ENCODE results near the gene RAB27B. TPM values are rescaled to one million over a fixed set of nuclear protein-coding genes. Genes with fewer than 3 reads are reported as not detected.

The RAB27B gene
- total RNA-seq, 1 donor from 2014 or later, result under 0.01 TPM

DNA sequence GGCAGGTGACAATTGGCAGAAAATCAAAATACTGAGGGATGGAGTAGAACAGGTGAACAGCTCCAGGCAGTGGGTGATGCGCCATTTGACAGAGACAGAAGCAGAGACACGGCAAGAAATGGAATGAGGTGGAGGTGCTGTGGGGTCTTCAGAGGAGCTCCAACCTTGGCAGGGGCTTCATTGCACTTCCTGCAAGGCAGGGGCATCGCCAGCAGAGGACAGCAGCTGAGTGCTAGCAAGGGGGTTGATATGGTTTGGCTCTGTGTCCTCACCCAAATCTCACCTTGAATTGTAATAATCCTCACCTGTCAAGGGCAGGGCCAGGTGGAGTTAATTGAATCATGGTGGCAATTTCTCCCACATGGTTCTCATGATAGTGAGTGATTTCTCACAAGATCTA, 88.2 kb downstream of the RAB27B start:
- no peak for DNase-seq

DNA sequence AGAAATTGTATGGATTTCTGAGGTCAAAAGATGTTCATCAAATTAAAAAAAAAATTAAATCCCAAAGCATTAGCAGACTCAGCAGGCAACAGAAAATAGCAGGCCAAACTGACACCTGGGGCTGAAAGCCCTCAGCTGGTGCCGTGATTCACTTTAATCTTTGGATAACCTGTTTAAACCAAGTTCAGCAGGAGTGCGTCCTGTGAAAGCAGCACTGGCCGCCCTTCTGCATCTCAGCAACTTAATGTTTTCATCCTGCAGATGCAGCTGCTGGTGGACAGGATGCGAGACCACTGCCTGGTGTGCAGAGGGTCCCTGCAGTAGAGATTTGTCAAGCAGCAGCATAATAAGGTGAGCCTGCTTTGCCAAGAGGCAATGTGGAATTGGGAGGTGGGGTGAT, 89.8 kb downstream of the RAB27B start:
- DNase-seq, result no peak

DNA sequence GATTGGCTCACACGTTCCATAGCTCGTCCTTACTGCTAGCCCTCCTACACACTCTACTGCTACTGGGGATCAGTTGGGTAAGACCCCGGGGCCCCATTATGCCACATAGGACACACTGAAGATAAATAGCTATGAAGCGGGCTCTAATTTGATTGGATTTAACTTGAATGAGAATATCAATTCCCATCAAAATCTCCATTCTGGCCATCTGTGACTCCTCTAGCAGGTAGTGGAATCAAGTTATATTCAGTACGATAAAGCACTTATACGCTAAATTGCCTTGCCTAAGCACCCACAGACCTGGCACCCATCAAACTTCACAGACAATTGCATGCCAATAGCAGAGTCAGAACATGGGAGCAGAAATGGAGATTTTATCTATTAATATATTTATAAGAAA, 91.1 kb downstream of the RAB27B start:
- no peak for DNase-seq

DNA sequence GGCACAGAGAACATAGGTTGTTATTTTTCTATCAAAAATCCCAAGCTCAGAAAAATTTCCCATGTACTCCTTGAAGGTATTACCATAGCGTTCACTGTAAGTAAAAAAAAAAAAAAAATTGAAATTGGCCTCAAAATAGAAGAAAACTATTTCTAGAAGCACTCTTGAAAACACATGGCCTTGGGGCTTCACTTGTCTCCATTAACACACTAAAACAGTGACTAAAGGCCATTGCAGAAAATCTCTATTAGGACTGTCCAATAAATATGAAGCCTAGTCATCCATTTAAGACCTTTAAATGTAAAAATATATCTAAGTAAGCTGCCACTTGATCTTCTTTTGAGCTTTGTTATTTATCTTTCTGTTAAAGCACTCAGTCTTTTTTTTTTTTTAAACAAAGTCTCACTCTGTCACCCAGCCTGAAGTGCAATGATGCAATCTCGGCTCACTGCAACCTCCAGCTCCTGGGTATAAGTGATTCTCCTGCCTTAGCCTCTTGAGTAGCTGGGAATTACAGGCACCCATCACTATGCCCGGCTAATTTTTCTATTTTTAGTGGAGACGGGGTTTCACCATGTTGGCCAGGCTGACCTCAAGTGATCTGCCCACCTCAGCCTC, 95.2 kb downstream of the RAB27B start:
- DNase-seq, result no peak

DNA sequence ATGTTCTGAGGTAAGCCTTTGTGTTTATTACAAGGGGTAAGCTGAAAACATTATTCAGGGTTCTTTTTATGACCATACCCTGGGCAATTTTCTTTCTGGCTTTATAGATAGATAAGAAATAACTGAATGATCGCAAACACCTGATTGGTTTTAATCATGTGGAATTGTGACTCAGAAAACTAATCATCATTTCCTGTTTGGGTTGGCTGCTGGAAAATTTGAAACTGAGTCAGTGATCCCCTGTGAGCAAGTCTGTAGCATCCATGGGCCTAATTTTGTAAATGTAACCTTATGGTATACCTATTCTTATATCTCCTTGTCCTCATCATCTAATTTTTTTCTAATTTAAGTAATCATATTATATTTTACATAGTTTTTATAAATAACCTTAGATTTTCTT, 96.7 kb downstream of the RAB27B start:
- DNase-seq, result peak; percentile 11

DNA sequence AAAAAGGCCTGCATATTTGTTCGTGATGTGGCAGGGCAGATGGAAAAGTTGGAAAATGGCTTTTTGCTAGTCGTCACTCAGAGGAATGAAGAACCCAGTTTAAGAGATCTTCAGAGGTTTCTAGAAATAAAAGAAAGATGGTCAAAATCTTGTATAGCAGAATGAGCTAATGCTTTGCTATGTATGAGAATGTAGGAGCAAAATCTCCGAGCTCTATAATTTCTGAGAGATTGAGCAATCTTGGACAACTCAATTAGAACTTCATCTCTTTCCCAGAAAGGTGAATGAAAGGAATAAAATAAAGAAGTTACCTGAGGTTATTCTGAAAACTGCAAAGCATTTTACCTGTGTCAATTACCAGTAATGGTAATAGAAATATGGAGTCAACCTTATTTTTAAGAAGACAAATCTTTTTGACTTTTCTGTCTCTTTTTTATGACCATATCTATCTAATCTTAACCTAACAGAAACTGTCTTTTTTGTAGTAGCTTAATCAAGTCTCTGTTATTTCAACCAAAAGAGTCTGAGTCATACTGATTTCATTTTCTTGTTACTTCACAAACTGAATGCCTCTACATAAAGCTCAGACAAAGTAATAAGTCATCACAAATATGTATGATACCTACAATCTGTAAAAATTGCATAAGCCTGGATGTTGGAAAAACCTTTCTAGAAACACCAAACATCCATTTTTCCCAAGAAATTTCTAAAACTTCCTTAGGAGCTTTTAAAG, 98.5 kb downstream of the RAB27B start:
- DNase-seq, result no peak

DNA sequence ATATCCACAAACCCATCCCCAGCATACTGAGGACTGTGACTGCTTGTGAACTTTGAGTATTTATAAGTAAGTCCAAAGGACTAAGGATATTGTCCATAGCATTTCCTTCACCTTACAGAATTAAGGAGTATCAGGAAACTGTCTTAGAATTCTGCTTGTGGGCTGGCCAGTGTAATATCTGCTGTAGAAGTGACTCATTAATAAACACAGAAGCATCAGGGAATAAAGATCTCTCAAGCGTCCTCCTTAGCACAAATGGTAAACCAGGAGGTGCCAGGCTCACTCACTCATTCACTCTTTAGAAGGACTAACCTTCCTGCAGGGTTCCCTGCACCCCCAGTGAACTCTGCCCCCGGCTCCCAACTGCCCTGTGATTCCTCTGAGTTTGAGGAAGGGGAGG, 100.0 kb downstream of the RAB27B start:
- DNase-seq, result no peak

DNA sequence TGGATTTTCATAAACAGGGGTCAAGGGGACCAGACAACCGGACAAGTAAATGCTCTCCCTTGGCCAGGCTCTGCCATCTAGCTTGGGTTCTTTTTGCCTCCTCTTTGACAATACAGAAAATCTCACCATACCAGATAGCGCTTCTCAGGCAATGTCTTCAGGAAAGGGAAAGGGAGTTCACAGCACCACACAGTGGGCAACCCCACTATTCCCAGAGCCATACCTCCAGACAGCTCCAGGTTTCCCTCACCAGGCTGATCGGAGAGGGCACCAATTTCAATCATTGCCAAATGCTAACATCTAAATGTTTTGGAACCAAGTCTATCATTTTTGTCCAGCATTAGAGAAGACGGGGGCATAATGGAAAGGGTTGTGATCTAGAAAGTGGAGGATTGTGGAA, 102.9 kb downstream of the RAB27B start:
- DNase-seq, result no peak

DNA sequence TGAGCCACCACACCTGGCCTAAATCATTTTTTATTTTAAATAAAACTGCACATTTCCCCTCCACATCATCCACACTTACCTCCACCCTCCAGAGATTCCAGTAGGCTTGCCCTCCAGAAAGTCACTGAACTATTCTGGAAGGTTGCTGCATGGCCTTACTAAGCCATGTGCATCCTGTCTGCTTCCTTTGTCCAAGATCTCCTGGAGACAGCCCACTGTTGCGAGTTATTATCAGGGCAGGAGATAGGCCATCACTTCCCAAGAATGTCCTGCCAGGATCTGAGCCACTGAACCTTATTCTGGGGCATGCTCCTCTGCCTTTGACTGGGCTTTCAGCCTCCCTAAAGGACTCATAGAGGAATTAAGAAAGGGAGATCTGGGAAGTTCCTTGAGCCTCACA, 104.2 kb downstream of the RAB27B start:
- DNase-seq, result peak; percentile 15

DNA sequence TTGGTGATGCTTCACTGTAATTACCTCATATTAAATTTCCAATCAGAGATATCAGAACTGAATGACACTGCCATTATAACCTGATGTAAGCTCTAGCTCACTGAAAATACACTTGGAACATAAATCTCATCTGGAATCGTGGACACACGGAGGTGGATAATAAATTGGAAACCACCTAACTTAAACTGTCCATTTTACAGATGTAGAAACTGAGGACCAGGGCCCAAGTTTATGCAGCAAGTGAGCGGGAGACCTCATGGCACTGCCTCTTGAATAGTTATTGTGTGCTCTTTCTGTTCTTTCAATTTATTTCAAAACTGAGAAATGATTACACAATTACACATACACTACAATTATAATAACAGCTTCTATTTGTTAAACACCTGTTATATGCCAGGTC, 110.2 kb downstream of the RAB27B start:
- no peak for DNase-seq

DNA sequence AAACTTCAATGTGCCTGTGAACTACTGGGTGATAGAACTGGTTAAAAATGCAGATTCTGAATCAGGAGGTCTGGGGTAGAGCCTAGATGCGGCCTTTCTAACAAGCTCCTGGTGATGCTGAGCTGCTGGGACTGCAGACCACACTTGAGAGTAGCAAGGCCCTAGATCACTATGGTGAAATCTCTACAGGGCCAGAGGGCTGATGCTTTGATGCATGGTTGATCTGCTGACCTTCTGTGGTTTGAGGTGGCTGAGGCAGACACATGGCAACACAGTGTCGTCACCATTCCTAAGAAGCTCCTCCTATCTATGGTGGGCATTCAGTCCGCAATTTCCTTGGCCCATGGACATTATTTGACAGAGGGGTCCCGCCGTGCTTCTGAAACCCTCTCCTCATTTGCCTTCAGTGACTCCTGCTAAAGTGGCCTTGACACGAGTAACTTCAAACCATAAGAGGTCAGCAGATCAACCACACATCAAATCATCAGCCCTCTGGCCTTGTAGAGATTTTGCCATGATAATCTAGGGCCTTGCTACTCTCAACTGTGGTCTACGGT, 111.2 kb downstream of the RAB27B start:
- DNase-seq, result no peak

DNA sequence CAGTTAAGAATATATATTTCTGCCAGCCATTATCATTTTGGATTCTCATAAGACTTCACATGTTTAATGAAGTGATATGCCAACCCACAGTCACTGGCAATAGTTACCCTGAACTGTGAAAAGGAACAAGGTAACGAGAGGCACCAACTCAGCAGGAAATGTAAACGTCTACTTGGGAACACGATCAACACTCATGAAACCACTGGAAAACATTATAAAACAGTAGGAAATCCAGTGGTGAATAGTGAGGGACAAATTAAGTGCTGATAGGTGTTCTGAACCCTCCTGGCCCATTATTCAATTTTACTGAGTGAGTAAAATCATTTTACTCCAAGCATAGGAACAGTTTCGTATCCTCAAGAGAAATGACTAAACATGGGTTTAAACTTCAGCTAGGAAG, 113.9 kb downstream of the RAB27B start:
- no peak for DNase-seq

DNA sequence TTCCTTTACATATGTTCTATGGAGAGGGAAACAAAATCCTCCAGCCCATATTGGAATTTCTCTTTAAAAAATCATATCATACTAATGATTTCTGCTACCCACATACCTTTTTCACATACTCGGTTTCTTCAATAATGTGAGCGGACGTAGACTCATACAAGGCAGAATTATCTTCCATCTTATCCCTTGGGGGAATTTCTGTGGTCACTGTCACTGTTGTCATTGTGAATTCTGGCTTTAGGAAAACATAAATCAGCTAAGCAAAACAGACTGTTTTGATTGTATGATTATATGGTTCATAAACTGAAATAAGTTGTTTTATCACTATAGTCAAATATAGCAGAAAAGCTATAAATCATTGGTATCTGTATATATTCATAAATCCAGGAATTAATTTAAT, 114.3 kb downstream of the RAB27B start:
- no peak for DNase-seq

Other genes with a start within 250 kb of the RAB27B start
- not detected in 2 replicates for gene DYNAP, start 237.2 kb upstream of the RAB27B start, total RNA-seq
- 1.2 and 2.1 TPM in 2 replicates for gene CCDC68, start 131.0 kb downstream of the RAB27B start, total RNA-seq

Measured in dermis blood vessel endothelial cell (primary cell).